Heart right ventricle (tissue), 16 donors: ENCODE results near the gene PMF1. TPM values are rescaled to one million over a fixed set of nuclear protein-coding genes. Genes with fewer than 3 reads are reported as not detected.

Experiments
- ATAC-seq, 8 donors: fragments of 200-7000 bp; cut with Tn5 transposase; one replicate each; pipeline ENCODE4 v1.9.1; 2020; ENCODE audit warnings: mild to moderate bottlenecking in 8 of 8, moderate library complexity in 8 of 8, moderate number of reproducible peaks in 1 of 8
- DNase-seq, 2 donors: peaks; one replicate each; pipeline ENCODE4 v3.0.0-alpha.2; 2020
- H3K27ac ChIP-seq, 10 donors: fragments of 200-600 bp; sonication (generic) in 2 of 10; one replicate each; pipeline versions ENCODE4 v1.5.0 to v1.8.0; 2020 to 2022; ENCODE audit warnings: mild to moderate bottlenecking in 3 of 10
- H3K27me3 ChIP-seq, 7 donors: fragments of 200-600 bp; one replicate each; pipeline ENCODE4 v1.8.0; 2021 to 2022; ENCODE audit warnings: mild to moderate bottlenecking in 2 of 7
- H3K36me3 ChIP-seq, 9 donors: fragments of 200-600 bp; sonication (generic) in 1 of 9; one replicate each; pipeline versions ENCODE4 v1.5.0 to v1.8.0; 2020 to 2022; ENCODE audit warnings: mild to moderate bottlenecking in 2 of 9
- H3K4me1 ChIP-seq, 9 donors: fragments of 200-600 bp; sonication (generic) in 1 of 9; one replicate each; pipeline versions ENCODE4 v1.5.0 to v1.8.0; 2020 to 2022; ENCODE audit warnings: mild to moderate bottlenecking in 4 of 9
- H3K4me3 ChIP-seq, 10 donors: fragments of 200-600 bp; sonication (generic) in 2 of 10; one replicate each; pipeline versions ENCODE4 v1.5.0 to v1.8.0; 2020 to 2022; ENCODE audit warnings: mild to moderate bottlenecking in 7 of 10, moderate library complexity in 2 of 10
- H3K9me3 ChIP-seq, 11 donors: fragments of 200-600 bp in 10 of 11; sonication (generic) in 2 of 11; one replicate each; pipeline versions ENCODE4 v1.5.0 to v1.8.0; 2013 to 2022; ENCODE audit warnings: mild to moderate bottlenecking in 2 of 11, control low read depth in 1 of 11, moderate library complexity in 1 of 11
- CTCF ChIP-seq, 9 donors: fragments of 200-600 bp; sonication (generic) in 2 of 9; IDR thresholded peaks; one replicate each; pipeline versions ENCODE4 v1.5.0 to v1.8.0; 2021 to 2022; ENCODE audit warnings: antibody characterized with exemption in 9 of 9, mild to moderate bottlenecking in 5 of 9, moderate library complexity in 1 of 9
- WGBS, 2 donors: extraction: QIAGEN DNeasy Blood & Tissue Kit; methylation state at CpG; one replicate each; pipeline ENCODE4 v1.1.7; 2013; ENCODE audit warnings: inconsistent platforms in 1 of 2; 5-methylcytosine and 5-hydroxymethylcytosine counted together
- intact Hi-C, 10 donors: fragments of 100-400 bp; cut with DNase I; formaldehyde crosslinking; loops; one replicate each; pipeline versions ENCODE4 v1.11.1 to v1.14.2; 2022
- polyA plus RNA-seq, 2 donors: library from polyadenylated mRNA; stranded (reverse); fragments of 200-250 nt; gene quantifications; one replicate each; pipeline ENCODE4 v1.2.3, GENCODE V29; 2013
- total RNA-seq, 10 donors: library from RNA; stranded (reverse); fragmentation: NEBNext Ultra II Directional in 3 of 10; extraction: Animal tissue kit (Norgen Biotek cat#: 25700) in 3 of 10; gene quantifications; one replicate each; pipeline versions ENCODE4 v1.2.1 to v1.2.4, GENCODE V29; 2021 to 2023
- donor health status: Arrhythmogenic right ventricular cardiomyopathy.
- donor health status: ischemic (EF 13 %, LVEDD 7.1; RV severe dilation, severe dysfunction).
- donor health status: healthy with polysubstance abuse.
- donor health status: DM: no; HTN: yes; CAD: no.
- donor health status: DM: no; HTN: no; CAD: no.
- donor health status: ischemic (EF 25% LVEDD 6.9; RV normal size, moderate dysfunction).
- donor health status: ischemic (EF 25% LVEDD 5.7; RV mildly dilated, moderate dysfunction).
- donor health status: healthy.
- donor health status: DM: yes; HTN: yes; CAD: no.
- donor health status: Ischemic cardiomyopathy.
- donor health status: ischemic (EF 35%, LVEDD 5.7; RV mildly dilated, moderate dysfunction).
- donor health status: nonischemic (EF 11% LVEDD 7.7; RV severe dilation, severe dysfunction).
- donor health status: DM: yes; HTN: yes; CAD: no.
- donor health status: PGD.
- donor health status: ischemic (EF 29% LVEDD 5.4; RV normal size, mild dysfunction).
- donor health status: nonischemic (EF 23%, LVEDD 6.1; RV moderate dilation, normal function).

The PMF1 gene
- total and polyA plus RNA-seq, 12 donors: 55.9 to 122 (median 69.9) TPM

DNA sequence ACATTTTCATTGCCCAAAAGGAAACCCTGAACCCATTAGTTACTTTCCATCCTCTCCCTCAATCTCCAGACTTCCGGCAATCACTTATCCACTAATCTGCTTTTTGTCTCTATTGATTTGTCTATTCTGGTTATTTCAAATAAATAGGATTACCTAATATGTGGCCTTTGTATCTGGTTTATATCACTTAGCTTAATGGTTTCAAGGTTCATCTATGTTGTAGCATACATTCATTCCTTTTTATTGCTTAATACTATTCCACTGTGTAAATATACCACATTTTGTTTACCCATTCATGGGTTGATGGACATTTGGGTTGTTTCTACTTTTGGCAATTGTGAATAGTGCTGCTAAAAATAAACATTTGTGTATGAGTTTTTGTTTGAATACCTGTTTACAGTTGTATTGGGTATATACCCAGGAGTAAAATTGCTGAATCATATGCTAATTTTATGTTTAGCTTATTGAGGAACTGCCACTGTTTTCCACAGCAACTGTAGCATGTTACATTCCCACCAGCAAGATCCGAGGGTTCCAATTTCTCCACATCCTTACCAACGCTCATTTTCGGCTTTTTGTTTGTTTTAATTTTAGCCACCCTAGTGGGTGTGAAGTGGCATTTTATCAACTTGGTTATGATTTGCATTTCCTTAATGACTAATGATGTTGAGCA, 21.4 kb upstream of the PMF1 start:
- Histone ChIP-seq H3K27ac (no peak overlapping the region), H3K9me3 (peaks cover 0 to 8% (median 0%) of the 10 kb centered on the region in 11 donors), H3K27me3 (no peaks in the 10 kb centered on the region), H3K36me3 (peaks cover 0 to 13% (median 0%) of the 10 kb centered on the region in 9 donors), H3K4me1 (peaks cover 0 to 28% (median 26%) of the 10 kb centered on the region in 9 donors), H3K4me3 (no peak overlapping the region)
- intact Hi-C loops: loop anchor here in 1 of 10 donors (5.0 kb wide), 1 partner anchor 34 kb away; no protein-coding TSS in a partner anchor
- DNase-seq (no peak), ATAC-seq (no peak)
- 83 to 89% methylated on average over 4 of the region's 4 CpGs for WGBS, 2 donors
- TF ChIP-seq CTCF (IDR thresholded peaks at IDR 0.05): no peak

DNA sequence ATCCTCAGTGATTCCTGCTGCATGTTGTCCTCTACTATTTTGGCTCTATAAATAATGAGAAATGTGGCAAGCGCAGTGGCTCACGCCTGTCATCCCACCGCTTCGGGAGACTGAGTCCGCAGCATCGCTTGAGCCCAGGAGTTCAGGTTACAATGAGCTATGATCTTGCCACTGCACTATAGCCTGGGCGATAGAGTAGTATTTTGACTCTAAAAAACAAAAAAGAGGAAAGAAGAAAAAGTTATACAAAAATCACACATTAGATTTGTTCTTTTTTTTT, 19.7 kb upstream of the PMF1 start:
- 79 to 83% methylated on average over 7 of the region's 7 CpGs for WGBS, 2 donors
- ATAC-seq: no peak

DNA sequence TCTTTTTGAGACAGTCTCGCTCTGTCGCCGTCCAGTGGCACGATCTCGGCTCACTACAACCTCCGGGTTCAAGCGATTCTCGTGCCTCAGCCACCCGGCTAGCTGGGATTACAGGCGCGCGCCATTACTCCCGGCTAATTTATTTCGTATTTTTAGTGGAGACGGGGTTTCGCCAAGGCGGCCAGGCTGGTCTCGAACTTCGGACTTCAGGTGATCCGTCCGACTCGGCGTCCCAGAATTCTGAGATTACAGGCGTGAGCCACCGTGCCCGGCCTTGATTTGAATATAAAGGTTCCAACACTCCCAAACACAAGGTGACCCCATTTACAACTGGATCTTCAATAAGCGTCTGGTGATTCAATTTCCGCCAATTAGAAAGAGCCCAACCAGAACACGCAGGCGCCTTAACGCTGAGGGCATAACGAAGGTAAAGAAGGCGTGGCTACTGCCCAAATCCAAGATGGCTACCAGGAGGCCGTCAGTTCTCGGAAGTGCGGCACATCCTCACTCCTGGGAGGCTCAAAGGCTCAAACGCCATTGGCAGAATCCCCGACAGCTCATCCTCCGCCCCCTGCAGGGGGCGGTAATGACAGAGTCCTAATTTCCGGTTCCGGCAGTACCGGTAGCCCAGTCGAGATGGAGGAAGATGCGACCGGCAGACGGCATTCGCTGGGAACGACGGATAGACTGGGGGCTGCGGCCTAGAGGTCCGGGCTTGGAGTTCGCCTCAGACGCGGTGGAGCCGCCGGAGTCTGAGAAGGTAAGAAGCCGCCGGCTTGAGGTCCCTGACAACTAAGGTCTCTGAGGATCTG, 19.1 kb upstream of the PMF1 start, which contains the start of gene SLC25A44:
Gene SLC25A44 (plus strand): TSS at position 617 of the 812 bp plus-strand sequence. CDS start 5,744 bp downstream, outside the sequence.
- DNase-seq (peak; percentile 93 to 97), ATAC-seq (peak; percentile 98 to 100 (median 100))
- H3K27ac ChIP-seq: peak within 1 kb of the TSS; percentile 62 to 93 (median 86)
- WGBS, 2 donors: 2 to 3% methylated on average over 59 of the region's 59 CpGs
- peak within 1 kb of the TSS; percentile 69 to 98 (median 89) for H3K4me3 ChIP-seq
- peaks cover 0 to 47% (median 40%) of the 10 kb centered on the region in 9 donors for H3K4me1 ChIP-seq
- no peaks in the 10 kb centered on the region for H3K9me3 ChIP-seq
- intact Hi-C loops: loop anchor here in 1 of 10 donors (5.0 kb wide), 1 partner anchor 36 kb away; no protein-coding TSS in a partner anchor
- no peaks in the 10 kb centered on the region for H3K27me3 ChIP-seq
- peak; percentile 22 to 80 (median 72) for TF ChIP-seq CTCF (IDR thresholded peaks at IDR 0.05)
- peaks cover 0 to 24% (median 0%) of the 10 kb centered on the region in 9 donors for H3K36me3 ChIP-seq

More for the DNA sequence above, 19.7 kb upstream of the PMF1 start:
- H3K36me3 ChIP-seq: peaks cover 0 to 21% (median 0%) of the 10 kb centered on the region in 9 donors
- H3K27me3 ChIP-seq: no peaks in the 10 kb centered on the region
- H3K4me1 ChIP-seq: peaks cover 0 to 44% (median 40%) of the 10 kb centered on the region in 9 donors
- no peaks in the 10 kb centered on the region for H3K9me3 ChIP-seq
- intact Hi-C loops: loop anchor here in 1 of 10 donors (5.0 kb wide), 1 partner anchor 36 kb away; no protein-coding TSS in a partner anchor
- peak overlapping the region; percentile 38 to 98 (median 89) for H3K4me3 ChIP-seq
- TF ChIP-seq CTCF (IDR thresholded peaks at IDR 0.05): no peak
- no peak for DNase-seq
- peak overlapping the region; percentile 62 to 93 (median 86) for H3K27ac ChIP-seq

GRCh38 chr1:156194300-156194652, 18.5 kb upstream of the PMF1 start:
- intact Hi-C loops: loop anchor here in 1 of 10 donors (5.0 kb wide), 1 partner anchor 37 kb away; no protein-coding TSS in a partner anchor
- Histone ChIP-seq H3K27ac (peak overlapping the region in 9 of 10 donors; percentile 67 to 91 (median 83)), H3K4me1 (peaks cover 0 to 47% (median 40%) of the 10 kb centered on the region in 9 donors), H3K9me3 (no peaks in the 10 kb centered on the region), H3K4me3 (peak overlapping the region; percentile 69 to 98 (median 89)), H3K36me3 (peaks cover 0 to 28% (median 0%) of the 10 kb centered on the region in 9 donors), H3K27me3 (no peaks in the 10 kb centered on the region)
- WGBS, 2 donors: 14% methylated on average over 14 of the region's 14 CpGs
- ATAC-seq: peak in 3 of 8 donors; percentile 1 to 15 (median 7)
- TF ChIP-seq CTCF (IDR thresholded peaks at IDR 0.05): no peak
- peak in 1 of 2 donors; percentile 13 for DNase-seq
